Left renal pelvis (tissue), 4 donors: ENCODE results near the gene CSF3. TPM values are rescaled to one million over a fixed set of nuclear protein-coding genes. Genes with fewer than 3 reads are reported as not detected.
"Not testable (repeated sequence)": the region's sequence is repeated elsewhere in the genome, so short reads cannot be mapped to it uniquely, and the experiment has no call there.

Experiments used
- DNase-seq, 4 donors: peaks; one replicate each; pipeline ENCODE4 v3.0.0-alpha.2; 2013; ENCODE audit warnings: low read depth in 4 of 4, low spot score in 3 of 4
- polyA plus RNA-seq, 4 donors: library from polyadenylated mRNA; unstranded; fragments of 120-200 nt; gene quantifications; one replicate each; pipeline ENCODE4 v1.2.1, GENCODE V29; 2013; ENCODE audit not compliant: insufficient read length in 4 of 4

CSF3 gene
- polyA plus RNA-seq, 4 donors: 0.23 TPM; not detected in 3

- DNase-seq: no peak
Observed at GRCh38 chr17:39996800-39997199, 18.4 kb upstream of the CSF3 start.

- no peak for DNase-seq
Observed at GRCh38 chr17:39997543-39997942, 17.7 kb upstream of the CSF3 start.

GRCh38 chr17:39999067-39999466, 16.2 kb upstream of the CSF3 start:
- DNase-seq: no peak

GRCh38 chr17:40000161-40000560, 15.1 kb upstream of the CSF3 start:
- DNase-seq: no peak

GRCh38 chr17:40001335-40001734, 13.9 kb upstream of the CSF3 start:
- not testable (repeated sequence) for DNase-seq

GRCh38 chr17:40004072-40004471, 11.2 kb upstream of the CSF3 start:
- no peak for DNase-seq

- no peak for DNase-seq
Observed at GRCh38 chr17:40004712-40005111, 10.5 kb upstream of the CSF3 start.

GRCh38 chr17:40005520-40005919, 9.7 kb upstream of the CSF3 start:
- DNase-seq: no peak

GRCh38 chr17:40010946-40011500, 4.2 kb upstream of the CSF3 start:
- DNase-seq: not testable (repeated sequence)

GRCh38 chr17:40012017-40012647, 3.1 kb upstream of the CSF3 start:
- not testable (repeated sequence) for DNase-seq

- DNase-seq: no peak
Observed at GRCh38 chr17:40014375-40014980, 762 bp upstream of the CSF3 start.

GRCh38 chr17:40015998-40016985, 1.1 kb downstream of the CSF3 start:
- DNase-seq: no peak

GRCh38 chr17:40017422-40018080, 2.3 kb downstream of the CSF3 start:
- no peak for DNase-seq

GRCh38 chr17:40018211-40019121, 3.2 kb downstream of the CSF3 start:
- DNase-seq: no peak

GRCh38 chr17:40019140-40019991, 4.1 kb downstream of the CSF3 start:
- no peak for DNase-seq

- no peak for DNase-seq
Observed at GRCh38 chr17:40020146-40020545, 4.9 kb downstream of the CSF3 start.

- DNase-seq: no peak
Observed at GRCh38 chr17:40021451-40021971, 6.3 kb downstream of the CSF3 start.

- DNase-seq: no peak
Observed at GRCh38 chr17:40022497-40022896, 7.3 kb downstream of the CSF3 start.
